HG03025 (cell line): ENCODE measurements around the gene SDR42E2.
"Not testable (repeated sequence)": the region's sequence is repeated elsewhere in the genome, so short reads cannot be mapped to it uniquely, and the experiment has no call there.

ENCODE experiments used
- ATAC-seq: cut with Tn5 transposase; IDR thresholded peaks from one replicate; pipeline ENCODE4 v1.9.1; 2021; ENCODE audit warnings: mild to moderate bottlenecking, moderate library complexity; ENCODE audit not compliant: unreplicated experiment, low FRiP score

The SDR42E2 gene

DNA sequence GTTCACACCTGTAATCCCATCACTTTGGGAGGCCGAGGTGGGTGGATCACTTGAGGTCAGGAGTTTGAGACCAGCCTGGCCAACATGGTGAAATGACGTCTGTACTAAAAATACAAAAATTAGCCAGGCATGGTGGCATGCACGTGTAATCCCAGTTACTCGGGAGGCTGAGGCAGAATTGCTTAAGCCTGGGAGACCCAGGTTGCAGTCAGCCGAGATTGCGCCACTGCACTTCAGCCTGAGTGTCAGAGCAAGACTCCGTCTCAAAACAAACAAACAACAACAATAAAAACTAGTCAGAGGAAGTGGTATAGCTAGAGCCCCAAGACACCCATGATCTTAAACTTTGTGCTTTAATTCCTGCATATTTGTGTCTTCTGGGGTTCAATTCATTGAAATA, 9.2 kb upstream of the SDR42E2 start:
- ATAC-seq, result not testable (repeated sequence)

DNA sequence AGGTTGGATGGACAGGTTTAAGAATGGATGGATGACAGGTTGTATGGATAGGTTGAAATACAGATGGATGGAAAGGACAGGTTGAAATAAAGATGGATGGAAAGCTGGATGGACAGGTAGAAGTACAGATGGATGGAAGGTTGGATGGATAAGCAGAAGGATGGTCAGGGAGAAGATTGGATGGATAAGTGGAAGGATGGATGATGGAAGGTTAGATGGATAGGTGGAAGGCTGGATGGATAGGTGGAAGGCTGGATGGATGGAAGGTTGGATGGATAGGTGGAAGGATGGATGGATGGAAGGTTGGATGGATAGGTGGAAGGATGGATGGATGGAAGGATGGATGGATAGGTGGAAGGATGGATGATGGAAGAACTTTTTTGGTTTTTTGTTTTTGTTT, 905 bp upstream of the SDR42E2 start:
- ATAC-seq, result no peak

DNA sequence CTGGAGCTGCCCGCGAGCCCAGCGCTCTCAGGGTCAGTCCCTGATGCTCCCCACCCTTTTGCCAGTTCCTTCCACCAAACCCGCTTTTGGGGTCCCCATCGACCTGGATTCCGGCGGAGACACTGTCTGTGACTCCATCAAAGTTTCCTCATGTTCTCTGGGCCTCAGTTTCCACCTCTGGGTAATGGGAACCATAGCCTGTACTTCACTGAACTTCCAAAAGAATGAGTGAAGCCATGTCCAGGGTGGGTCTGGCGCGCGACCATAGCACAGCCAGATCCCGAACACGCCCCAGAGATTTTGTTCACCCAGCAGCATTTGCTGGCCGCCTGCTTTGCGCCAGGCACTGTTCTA, 327 bp downstream of the SDR42E2 start:
- no peak for ATAC-seq

DNA sequence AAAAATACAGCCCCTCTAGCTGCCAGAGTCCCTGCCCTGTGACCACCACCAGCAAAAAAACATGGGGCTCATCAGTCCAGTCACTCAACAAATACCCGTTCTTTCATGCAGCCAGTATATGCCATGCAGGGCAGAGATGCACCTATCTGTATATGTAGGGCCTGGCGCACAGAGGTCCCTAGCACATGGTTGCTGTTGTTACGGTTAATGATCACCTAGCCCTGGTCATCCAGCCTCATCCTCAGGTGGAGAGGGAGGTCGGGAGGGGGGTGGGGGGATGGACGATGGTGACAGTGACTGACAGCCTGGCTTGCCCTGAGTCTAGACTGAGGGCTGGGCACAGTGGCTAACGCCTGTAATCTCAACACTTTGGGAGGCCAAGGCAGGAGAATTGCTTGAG, 1.5 kb downstream of the SDR42E2 start:
- ATAC-seq, result no peak

DNA sequence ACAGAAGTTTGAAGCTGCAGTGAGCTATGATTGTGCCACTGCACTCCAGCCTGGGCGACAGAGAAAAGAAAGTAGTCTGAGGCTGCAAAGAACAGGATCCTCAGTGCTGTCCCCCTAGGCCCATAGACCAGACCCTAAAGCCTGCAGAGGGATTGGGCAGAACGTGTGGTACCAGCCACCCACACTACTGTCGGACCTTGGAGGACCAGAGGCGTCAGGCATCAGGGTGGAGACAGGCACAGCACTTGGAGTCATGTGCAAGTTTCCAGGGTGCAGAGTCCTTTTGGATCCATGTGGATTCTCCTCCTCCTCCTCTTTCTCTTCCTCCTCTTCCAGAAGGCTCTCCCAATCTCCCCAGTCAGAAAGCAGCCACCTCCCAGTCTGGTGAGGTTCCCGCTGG, 2.2 kb downstream of the SDR42E2 start:
- ATAC-seq, result no peak

DNA sequence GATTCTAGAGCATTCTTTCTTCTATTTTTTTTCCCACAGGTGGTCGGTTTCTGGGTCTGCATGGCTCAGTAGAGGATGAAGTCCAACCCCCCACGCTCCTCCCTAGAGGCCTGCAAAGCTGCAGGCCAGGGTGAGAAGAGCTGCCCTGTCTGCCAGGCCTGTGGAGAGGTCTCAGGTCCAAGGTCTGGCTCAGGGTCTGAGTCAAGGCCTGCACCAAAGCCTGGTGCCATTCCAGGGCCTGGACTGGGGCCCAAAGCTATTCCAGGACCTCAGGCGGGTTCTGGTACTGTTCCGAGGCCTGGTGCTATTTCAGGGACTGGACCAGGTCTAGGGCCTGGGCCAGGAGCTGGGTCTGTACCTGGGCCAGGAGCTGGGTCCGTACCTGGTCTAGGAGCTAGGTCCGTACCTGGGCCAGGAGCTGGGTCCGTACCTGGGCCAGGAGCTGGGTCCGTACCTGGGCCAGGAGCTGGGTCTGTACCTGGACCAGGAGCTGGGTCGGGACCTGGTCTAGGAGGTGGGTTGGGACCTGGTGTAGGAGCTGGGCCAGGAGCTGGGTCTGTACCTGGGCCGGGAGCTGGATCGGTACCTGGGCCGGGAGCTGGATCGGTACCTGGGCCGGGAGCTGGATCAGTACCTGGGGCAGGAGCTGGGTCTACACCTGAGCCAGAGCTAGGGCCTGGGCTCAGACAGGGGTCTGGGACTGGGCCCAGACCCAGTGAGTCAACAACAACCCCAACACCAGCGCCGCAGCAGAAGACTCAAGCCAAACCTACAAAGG, 3.4 kb downstream of the SDR42E2 start:
- no peak for ATAC-seq

DNA sequence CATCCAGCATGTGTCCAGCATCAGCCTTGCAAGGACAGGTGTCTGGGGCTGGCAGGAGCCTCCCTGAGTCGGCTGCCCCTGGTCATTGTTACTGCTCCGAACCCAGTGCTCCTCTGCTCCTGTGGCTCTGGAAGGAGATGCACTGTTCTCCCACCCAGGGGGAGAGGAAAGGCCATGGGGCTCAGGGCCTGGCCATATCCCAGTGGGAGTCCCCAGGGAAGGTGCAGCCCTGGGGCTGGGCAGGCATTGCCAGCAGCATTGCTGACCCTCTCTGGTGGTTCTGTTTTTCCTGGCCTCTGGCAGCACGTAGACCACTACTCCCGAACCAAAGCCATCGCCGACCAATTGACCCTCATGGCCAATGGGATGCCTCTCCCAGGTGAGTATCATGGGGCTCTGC, 9.6 kb downstream of the SDR42E2 start:
- no peak for ATAC-seq

DNA sequence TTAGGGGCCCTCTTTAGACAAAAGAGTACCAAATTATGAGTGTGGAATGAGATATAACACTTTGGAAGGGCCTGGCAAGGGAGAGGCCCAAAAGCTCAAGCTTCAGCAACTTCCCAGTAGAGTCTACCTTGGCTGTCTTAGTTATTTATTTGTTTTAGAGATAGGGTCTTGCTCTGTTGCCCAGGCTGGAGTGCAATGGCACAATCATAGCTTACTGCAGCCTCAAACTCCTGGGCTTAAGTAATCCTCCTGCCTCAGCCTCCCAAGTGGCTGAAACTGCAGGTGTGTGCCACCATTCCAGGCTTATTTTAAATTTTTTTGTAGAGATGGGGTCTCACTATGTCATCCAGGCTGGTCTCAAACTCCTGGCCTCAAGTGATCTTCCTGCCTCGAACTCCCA, 10.3 kb downstream of the SDR42E2 start:
- not testable (repeated sequence) for ATAC-seq

DNA sequence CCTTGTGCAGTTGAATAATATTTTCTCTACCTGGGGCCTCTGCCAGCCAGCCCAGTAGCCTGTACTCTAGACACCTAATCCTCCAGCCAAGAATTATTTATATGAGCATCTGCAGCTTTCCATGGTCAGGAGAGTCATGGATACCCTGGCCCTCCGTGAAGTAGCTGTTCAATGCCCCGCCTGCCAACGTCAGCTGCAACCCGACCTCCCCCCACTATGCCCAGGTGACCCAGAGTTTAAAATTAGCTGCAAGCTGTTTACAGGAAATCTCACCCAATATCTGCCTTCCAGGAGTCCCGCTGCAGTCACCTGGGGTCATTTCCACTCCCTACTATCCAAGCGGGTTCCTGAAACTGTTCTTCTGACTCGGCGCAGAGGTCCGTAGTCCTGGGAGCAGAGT, 12.3 kb downstream of the SDR42E2 start:
- ATAC-seq, result no peak

DNA sequence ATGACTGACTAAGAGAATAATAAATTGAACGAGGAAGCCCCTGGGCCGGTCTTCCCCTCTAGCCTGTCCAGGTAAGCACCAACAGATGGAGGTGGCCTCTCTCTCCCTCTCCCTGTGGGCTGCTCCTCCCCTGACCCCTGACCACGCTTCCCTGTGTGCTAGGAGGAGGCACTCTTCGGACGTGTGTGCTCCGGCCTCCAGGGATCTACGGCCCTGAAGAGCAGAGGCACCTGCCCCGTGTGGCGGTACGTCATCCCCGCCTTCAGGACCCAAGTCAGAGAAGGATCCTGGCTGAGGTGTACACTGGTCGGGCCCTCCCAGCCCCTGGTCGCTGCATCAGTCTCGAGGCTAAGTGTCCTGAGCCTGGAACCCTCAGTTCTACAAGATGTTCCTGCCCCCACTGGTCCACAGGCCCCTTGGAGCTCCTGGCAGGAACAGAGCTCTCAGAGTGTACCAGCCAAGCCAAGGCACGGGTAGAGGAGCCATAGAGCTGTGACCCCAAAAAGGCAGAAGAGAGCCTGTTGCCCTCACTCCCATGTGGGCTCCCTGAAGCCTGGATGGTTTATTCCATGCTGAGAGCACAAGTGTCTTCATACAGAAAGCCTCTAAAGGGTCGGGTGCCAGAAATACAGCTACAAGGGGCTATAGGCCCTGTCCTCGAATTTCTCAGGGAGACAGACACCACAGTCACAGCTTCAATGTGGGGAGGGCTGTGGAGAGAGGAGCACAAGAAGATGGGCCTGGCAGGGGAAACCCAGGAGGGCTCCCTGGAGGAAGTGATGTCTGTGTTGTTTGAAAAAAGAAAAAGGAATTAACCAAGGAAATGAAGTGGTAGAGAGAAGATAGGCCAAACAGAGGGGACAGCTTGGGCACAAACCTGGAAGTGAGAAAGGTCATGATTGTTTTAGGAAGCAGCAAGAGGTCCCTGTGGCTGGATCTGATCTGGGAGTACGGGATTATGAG, 15.9 kb downstream of the SDR42E2 start:
- no peak for ATAC-seq

DNA sequence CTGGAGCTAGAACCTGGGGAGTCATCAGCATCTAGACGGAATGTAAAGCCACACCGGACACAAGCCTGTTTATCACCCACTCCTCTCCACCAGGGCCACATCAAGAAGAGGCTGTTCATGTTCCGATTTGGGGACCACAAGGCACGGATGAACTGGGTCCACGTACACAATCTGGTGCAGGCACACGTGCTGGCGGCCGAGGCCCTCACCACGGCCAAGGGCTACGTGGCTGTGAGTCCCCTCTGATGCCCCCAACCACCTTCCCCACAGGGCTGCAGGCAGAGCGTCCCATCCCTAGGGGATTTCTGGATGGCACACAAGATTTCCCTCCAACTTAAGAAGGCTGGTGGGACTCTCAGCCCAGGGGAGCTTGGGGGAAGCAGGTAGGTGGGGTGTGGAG, 19.1 kb downstream of the SDR42E2 start:
- no peak for ATAC-seq

DNA sequence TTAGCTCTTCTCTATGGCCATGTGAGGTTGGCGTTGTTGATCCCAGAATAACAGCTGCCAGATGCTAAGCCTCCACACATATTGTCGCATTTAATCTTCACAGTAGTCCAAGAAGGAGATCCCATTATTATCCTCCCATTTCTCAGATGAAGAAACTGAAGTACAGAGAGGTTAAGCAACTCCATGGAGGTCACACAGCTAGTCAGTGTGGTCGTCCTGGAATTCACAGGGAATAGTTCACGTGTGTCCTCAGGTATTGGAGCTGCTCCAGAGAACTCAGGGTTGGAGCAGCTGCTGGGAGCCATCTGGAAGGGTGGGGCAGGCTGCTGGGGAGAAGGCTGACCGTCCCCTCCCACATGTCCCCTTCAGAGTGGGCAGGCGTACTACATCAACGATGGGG, 19.5 kb downstream of the SDR42E2 start:
- ATAC-seq, result no peak

DNA sequence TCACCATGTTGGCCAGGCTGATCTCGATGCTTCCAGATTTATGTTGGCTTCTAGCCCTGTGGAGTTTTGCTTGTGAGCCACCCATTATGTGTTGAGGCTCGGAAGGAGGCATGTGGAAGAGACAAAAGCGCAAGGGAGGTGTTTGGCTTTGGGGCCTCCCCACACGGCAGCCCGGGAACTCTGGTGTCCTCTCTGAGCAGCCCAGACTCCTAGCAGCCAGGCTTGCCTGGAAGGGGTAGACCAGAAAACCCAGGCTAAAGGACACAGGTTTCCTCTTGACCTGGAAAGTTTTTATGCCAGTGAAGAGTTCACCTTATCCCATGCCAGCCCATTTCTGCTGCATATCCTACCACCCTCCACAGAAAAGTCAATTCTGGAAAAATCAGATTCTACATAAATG, 21.0 kb downstream of the SDR42E2 start:
- no peak for ATAC-seq

DNA sequence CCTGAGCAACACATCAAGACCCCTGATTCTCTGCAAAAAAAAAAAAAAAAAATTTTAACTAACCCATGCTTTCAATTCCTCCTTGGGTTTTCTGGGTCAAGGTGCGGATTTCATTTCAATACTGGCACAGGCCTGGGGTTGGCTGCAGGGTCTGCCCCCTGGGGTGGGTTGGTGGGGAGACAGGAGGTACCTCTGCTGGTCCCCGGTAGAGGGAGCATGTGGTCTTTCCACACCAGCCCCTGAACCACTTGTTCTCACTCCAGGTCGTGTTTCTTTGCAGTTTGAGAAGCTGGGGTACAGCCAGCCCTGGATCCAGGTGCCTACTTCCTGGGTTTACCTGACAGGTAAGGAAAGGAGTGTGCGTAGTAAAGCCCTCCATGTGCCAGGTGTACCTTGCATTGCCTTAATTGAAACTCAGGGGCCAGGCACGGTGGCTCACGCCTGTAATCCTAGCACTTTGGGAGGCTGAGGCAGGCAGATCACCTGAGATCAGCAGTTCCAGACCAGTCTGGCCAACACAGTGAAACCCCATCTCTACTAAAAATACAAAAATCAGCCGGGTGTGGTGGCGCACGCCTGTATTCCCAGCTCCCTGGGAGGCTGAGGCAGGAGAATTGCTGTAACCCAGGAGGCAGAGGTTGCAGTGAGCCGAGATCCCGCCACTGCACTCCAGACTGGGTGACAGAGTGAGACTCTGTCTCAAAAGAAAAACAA, 21.8 kb downstream of the SDR42E2 start:
- no peak for ATAC-seq

DNA sequence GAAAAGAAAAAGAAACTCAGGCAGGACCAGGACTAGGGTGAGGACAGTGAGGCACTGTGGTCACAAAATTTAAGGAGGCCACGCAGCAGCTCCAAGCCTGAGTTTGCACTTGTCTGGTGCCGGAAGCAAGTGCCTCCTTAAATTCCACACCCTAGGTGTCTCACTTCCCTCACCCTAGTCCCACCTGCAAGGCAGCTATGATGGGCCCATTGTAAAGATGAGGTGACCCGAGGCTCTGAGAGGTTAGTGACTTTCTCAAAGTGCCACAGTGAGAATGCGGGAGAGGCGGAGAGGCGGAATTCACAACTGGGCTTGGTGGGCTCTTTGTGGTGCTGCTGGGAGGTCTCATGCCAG, 22.3 kb downstream of the SDR42E2 start:
- ATAC-seq, result no peak

DNA sequence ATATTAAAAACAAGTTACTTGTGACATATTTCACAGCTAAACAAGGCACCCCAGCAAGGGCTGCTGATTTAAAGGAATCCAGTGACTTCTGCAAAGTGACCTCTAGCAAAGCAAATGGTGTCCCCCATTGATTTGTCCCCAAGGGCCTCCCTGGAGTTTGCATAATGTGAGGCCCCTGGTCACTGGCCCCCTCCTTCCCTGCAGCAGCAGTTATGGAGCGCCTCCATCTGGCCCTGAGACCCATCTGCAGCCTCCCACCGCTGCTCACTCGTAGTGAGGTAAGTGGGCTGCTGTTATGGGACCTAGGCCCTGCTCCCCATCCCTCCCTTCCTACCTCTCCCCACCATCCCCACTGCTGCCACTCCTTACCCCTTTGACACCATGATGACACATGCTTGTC, 24.2 kb downstream of the SDR42E2 start:
- no peak for ATAC-seq

DNA sequence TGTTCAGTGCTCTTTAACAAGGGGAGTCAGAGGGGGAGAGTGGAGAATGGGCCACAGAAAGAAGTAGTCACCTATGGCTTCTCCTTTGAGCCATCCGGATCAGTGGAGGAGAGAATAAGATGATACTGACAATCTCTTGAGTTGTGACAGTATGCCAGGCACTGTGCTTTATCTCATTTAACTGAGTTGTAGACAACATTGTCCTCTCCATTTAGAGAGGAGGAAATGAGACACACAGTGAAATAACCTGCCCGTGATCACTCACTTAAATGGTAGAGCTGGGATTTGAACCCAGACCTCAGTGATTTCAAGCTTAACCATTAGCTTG, 25.9 kb downstream of the SDR42E2 start:
- no peak for ATAC-seq

DNA sequence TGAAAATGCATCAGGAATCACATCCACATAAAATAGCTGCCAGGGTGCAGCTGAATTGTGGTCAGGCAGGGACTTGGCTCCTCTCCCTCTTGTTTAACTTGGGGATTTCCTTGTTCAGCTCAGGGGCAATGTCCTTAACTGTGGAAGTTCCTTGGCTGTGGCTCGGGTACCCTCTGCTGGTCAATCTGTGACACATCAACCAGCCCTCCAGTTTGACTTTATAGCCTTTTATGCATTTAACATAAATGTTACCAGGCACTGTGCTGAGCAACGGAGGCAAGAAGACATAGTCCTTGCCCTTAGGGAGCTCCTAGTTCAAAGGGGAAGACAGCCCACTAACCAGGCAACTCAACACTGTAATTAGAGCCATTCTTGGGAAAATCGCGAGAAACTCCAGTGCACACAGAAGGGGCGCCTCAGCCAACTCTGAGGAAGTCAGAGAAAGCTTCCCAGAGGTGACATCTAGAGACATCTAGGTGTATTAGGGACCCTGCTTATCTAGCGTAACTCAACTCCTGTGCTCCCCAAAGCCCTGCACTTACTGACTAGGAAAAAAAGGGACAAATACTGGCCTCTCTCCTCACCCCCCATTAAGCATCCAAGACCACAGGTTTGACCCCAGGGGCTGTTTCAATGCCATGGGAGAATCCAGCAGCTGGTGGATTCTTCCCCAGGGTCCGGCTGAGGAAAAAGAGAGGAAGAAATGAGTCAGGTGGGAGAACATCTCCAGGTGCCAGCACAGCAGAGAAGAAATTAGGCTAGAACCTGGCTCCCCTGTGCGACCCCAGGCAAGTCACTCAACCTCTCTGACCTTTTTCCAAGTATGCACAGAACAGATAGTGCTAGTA, 26.5 kb downstream of the SDR42E2 start:
- ATAC-seq, result no peak

DNA sequence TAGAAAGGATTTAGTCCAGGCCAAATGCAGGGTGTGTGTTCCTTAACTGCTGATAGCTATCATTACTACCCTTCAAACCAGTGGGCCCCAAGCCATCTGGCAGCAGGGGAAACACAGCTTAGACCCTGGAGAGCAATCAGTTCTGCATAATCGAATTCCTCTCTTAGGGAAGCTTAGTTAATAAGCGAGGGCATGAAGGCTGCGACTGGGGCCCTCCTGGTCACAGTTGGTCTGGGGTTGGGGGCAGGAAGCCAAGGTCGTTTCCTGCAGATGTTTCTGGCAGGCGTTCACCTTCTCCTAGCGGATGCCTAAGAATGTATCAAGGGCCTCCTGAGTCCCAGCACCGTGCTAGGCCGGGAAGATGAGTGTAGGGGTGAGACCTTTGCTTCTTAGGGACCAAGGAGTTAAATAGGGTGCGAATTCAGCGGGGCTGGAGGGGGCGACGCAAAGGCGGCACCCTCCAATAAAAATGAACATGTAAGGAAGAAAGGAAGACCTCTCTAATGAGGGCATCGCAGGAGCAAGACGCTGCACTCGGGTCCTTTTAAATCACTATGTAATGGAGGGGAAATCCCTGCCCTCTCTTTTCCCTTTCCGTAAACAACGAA, 27.3 kb downstream of the SDR42E2 start:
- no peak for ATAC-seq
